GM18520 (cell line): ENCODE measurements around the gene SLC35A1.
"Not testable (repeated sequence)": the region's sequence is repeated elsewhere in the genome, so short reads cannot be mapped to it uniquely, and the experiment has no call there.

Experiments
- ATAC-seq: cut with Tn5 transposase; IDR thresholded peaks from one replicate; pipeline ENCODE4 v1.9.1; 2021; ENCODE audit not compliant: unreplicated experiment

The SLC35A1 gene, protein sequence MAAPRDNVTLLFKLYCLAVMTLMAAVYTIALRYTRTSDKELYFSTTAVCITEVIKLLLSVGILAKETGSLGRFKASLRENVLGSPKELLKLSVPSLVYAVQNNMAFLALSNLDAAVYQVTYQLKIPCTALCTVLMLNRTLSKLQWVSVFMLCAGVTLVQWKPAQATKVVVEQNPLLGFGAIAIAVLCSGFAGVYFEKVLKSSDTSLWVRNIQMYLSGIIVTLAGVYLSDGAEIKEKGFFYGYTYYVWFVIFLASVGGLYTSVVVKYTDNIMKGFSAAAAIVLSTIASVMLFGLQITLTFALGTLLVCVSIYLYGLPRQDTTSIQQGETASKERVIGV

GRCh38 chr6:87472525-87473418 is at the start of gene SLC35A1:
Gene SLC35A1 (plus strand): TSS chr6:87472974. CDS start chr6:87473004, 30 bp downstream.
- ATAC-seq, result peak; percentile 94

- ATAC-seq, result no peak
These were observed 46.0 kb upstream of the SLC35A1 start for GRCh38 chr6:87426789-87427188.

DNA sequence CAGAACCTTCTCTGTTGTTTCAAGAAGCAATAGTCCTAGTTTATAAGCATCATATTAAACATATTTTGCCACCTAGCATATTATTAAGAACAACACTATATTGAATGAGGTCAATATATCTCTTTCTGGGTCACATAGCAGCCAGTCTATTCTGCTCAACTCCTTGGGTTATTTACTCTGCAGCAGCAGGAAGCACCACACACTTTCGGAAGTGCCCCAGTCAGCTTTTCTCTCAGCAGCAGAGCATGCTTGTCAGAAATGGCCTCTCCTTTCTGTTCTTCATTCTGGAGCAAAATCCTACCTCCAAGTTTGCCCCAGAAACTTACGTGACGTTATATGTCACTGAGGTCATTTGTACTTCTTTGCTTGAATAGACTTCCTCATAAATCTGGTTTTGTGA is 42.3 kb upstream of the SLC35A1 start:
- no peak for ATAC-seq

DNA sequence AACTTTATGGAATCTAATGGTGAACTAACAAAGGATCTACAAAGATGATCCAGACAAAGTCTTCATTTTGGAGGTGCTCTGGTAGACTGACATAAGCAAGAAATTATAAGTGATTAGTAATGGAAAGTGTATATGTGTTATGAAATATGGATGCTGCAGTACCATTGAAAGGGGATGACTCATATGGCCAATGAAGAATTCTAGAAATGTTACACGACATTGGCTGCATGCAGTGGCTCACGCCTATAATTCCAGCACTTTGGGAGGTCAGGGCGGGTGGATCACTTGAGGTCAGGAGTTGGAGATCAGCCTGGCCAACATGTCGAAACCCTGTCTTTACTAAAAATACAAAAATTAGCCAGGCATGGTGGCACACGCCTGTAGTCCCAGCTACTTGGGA is 41.5 kb upstream of the SLC35A1 start:
- no peak for ATAC-seq

DNA sequence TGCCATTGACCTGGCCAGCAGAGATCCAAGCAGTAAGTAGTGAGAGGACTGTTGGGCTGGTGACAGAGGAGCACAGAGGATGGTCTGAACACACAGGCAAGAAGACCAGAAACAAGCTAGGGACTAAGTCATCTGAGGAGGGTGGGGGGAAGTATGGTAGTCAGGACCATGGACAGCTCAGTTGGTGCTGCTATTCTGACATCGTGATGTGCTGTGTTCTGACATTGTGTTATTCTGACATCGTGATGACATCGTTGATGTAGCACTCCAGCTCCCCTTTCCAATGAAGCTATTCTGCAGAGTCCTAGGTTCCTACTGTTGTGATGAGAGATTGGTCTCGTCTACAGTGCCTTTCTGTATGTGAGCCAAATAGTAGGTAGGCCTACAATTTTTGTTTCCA is 36.3 kb upstream of the SLC35A1 start:
- ATAC-seq, result no peak

DNA sequence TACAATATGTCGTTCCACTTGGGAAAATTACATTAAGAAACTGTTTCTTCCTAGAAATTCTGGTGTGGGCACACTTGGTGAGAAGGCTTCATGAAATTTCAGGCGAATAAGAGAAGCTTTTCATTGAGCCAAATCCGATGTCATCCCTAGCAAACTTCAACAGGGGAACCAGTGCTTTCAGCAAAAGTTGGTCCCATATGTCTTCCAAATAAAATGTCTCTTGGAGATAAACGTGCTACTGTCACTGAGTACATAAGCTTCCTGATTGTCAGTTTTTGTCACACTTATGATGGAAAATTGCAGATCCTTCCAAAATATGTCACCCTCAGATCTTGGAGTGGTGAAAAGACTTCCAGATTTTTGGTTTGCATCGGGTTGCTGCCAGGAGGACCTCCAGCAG is 31.1 kb upstream of the SLC35A1 start:
- ATAC-seq, result no peak

DNA sequence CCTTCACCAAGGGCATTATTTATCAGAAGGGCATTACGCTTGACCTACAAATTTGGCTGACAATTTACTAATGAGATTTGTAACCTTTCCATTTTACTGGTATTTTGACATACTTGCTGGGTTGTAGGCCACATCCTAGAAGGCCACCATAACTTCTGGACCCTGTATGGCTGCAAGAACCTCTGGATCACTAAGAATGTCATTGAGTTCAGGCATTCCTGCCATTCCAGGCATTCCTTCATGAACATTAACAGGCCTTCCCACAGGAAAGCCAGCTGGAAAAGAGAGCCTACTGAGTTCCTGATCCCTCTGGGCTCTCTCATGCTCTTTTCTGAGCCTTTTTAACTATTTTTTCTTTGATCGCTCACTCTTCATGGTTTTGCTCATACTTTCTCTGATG is 28.4 kb upstream of the SLC35A1 start:
- ATAC-seq, result no peak

GRCh38 chr6:87465051-87465450 is 7.7 kb upstream of the SLC35A1 start:
- no peak for ATAC-seq

- peak; percentile 45 for ATAC-seq
These were observed 687 bp downstream of the SLC35A1 start for GRCh38 chr6:87473419-87473903.

DNA sequence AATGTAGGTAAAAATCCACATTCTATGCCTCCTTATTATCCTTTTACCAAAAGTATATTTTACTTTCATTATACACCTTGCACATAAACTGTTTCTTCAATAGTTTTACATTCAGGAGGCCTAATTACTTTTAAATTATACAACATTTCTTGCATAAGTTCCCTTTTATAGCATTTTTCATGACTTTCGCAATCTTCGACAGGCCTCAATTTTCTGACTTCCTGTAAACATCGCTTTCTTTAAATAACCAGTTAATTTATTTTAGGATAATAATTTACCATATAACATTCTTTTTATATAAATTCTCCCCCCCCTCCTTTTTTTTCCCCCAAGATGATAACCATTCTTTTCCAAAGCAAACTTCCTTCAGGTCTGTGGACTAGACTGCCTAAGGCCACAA is 9.2 kb downstream of the SLC35A1 start:
- no peak for ATAC-seq

- ATAC-seq, result no peak
These were observed 9.6 kb downstream of the SLC35A1 start for GRCh38 chr6:87482366-87482765.

DNA sequence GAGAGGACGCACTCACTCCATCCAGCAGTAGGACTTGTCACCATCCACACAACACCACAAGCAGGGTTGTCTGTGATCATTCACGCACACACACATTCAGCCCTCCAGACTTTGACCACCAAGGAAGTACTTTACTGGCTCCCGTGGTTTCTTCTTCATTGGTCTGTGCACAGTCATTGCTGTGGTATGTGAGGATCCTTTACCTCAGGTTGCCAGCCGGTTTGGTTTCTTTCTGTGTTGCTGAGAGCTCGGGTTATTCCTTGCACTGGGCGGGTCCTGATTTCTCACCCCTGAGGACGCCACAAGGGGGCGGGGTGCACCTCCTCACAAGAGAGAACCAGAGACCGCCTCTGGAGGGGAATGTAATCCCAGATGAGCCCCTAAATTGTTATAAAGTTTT is 11.2 kb downstream of the SLC35A1 start:
- ATAC-seq, result no peak

DNA sequence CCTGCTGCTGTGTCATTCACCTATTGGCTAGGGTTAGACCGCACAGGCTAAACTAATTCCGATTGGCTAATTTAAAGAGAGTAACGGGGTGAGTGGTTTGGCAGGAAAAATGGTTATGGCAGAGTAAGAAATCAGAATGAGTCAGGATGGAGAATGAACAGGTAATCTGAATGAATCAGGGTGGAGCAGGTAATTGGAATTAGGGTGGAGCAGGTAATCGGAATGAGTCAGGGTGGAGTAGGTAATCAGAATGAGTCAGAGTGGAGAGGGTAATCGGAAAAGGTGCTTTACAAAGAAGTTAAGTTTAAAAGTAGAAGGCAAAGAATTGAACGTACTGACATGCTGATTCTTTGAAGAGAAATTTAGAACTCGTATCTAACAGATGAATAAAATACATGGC is 11.7 kb downstream of the SLC35A1 start:
- ATAC-seq, result no peak

- no peak for ATAC-seq
These were observed 14.8 kb downstream of the SLC35A1 start for GRCh38 chr6:87487555-87487954.

DNA sequence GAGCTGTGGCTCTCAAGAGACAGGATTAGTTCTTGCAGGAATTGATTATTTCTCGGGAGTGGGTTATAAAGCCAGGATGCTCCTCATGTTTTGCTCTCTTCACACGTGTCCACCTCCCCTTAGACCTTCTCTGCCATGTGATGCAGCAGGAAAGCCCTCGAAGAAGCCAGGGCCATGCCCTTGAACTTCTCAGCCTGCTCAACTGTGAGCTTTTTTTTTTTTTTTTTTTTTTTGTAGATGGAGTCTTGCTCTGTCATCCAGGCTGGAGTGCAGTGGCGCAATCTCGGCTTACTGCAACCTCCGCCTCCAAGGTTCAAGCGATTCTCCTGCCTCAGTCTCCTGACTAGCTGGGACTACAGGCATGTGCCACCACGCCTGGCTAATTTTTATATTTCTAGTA is 16.6 kb downstream of the SLC35A1 start:
- ATAC-seq, result not testable (repeated sequence)

DNA sequence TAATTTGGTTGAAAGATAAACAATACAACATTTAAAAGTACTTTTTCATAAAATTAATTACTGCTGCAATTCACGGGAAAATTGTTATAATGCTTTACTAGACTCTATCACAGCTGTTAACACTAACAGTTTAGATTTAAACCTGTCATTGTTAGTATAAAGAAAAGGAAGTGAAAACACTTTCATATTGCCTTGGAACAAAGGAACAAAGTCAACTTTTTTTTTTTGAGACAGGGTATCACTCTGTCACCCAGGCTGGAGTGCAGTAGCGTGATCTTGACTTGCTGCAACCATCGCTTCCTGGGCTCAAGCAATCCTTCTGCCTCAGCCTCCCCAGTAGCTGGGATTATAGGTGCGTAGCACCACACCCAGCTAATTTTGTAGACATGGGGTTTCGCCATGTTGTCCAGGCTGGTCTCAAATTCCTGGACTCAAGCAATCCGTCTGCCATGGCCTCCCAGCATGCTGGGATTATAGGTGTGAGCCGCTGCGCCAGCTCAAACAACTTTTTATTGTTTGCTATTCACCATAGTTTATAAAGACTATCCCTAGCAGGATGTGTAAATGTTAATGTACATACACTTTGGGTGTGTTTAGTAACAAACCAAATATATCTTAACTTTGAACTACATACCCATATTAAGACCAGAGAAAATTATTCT is 22.1 kb downstream of the SLC35A1 start:
- no peak for ATAC-seq

DNA sequence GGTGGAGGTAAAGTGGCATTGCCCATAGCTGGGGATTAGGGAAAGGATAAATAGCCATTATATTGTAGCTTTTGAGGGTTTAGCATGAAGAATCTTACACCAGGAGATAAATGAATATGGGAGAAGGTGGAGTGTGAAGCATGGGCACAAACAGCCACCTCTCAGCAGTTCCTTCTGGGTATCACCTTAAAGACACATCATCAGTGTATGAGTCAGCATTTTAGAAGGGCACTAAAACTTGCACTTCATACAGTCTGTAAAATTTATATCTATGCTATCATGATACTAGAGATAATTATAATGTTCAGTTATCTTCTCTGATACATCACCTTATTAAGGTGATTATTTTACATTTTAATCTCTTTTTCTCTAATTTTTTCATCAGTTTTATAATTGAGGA is 25.3 kb downstream of the SLC35A1 start:
- ATAC-seq, result no peak

GRCh38 chr6:87501809-87502572 is 29.2 kb downstream of the SLC35A1 start:
- ATAC-seq, result no peak

DNA sequence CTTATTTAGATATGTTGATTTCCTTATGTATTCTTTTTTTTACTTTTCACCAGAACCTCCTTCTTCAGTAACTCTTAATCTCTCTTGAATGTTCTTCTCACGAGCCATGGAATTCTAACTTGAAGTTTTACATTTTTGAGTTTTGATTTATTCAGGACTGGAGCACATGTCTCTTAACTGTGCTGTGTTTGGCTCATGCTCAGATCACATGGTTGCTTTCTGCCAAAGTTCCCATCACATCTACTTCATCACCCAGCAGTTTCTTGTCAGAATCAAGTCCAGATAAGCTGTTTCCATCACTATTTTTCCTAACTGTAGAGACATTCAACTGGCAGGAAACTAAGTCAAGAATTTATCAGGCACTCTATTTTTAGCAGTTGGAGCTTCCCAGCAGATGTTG is 31.7 kb downstream of the SLC35A1 start:
- no peak for ATAC-seq

DNA sequence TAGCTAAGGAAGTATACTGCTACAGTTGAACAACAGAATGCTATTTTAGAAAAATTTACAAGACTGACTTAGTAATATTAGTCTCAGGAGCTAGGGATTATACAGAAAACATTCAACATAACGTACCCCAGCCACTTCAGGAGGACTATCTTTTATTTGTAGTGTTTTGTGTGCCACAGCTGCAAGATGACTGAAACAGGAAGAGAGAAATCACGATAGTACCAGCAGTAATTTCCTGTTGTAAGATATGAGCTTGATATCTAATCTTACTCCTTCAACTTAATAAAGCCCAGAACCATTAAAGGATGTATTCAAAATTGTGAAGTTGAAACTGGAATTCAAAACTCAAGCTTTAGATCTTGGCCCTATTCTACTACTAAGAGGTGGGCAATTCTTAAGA is 42.1 kb downstream of the SLC35A1 start:
- no peak for ATAC-seq

- ATAC-seq, result no peak
These were observed 45.7 kb downstream of the SLC35A1 start for GRCh38 chr6:87518453-87518852.
